Measurements from ENCODE around the gene ZEB2.

ZEB2 gene

GRCh38 chr2:144515696-144516410 lies 4.1 kb downstream of the ZEB2 start:
- TF ChIP-seq, protein P1, sequence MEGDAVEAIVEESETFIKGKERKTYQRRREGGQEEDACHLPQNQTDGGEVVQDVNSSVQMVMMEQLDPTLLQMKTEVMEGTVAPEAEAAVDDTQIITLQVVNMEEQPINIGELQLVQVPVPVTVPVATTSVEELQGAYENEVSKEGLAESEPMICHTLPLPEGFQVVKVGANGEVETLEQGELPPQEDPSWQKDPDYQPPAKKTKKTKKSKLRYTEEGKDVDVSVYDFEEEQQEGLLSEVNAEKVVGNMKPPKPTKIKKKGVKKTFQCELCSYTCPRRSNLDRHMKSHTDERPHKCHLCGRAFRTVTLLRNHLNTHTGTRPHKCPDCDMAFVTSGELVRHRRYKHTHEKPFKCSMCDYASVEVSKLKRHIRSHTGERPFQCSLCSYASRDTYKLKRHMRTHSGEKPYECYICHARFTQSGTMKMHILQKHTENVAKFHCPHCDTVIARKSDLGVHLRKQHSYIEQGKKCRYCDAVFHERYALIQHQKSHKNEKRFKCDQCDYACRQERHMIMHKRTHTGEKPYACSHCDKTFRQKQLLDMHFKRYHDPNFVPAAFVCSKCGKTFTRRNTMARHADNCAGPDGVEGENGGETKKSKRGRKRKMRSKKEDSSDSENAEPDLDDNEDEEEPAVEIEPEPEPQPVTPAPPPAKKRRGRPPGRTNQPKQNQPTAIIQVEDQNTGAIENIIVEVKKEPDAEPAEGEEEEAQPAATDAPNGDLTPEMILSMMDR (IDR thresholded peaks at IDR 0.05; ENCODE audit: low read depth, low read length): no peak
- DNase-seq (ENCODE audit: low read depth in 2 of 2): peak; percentile 73 to 77
- H3K4me3 ChIP-seq (replicated peaks in 1 of 2; ENCODE audit: low read depth in 2 of 2, low read length in 2 of 2): peak overlapping the region; percentile 84

DNA sequence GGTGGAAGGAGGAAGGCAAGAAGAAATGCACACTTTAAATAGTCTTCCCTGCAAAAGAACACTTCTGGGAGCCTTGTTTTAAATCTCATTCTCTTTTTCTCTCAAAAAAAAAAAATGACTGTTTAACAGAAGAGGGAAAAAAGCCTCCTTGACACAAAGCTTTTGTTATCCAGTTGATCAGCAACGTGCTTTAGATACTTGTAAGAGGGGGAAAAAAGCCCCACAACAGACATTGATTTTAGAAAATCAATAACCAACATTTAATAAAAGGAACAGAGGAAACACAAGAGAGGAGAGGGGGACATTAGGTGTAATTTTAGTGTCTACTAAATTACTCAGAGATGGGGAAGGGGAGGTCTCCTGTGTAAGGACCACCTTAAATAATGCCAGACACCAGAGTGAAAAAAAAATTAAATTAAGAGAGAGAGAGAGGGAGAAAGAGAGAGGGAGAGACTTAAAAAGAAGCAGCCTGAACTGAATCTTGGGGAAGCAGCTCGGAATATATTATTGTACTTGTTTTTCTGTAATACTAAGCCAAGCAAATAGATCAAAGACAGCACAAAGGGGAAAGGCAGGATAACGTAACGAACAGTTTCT lies 4.7 kb downstream of the ZEB2 start:
- TF ChIP-seq, protein P1 (IDR thresholded peaks at IDR 0.05; ENCODE audit: low read depth, low read length): no peak
- peak in 1 of 2 donors; percentile 31 for DNase-seq (ENCODE audit: low read depth in 2 of 2)
- H3K4me3 ChIP-seq (replicated peaks in 1 of 2; ENCODE audit: low read depth in 2 of 2, low read length in 2 of 2): peak overlapping the region; percentile 84

GRCh38 chr2:144514616-144515091 lies 5.3 kb downstream of the ZEB2 start:
- H3K4me3 ChIP-seq (replicated peaks in 1 of 2; ENCODE audit: low read depth in 2 of 2, low read length in 2 of 2): peak overlapping the region; percentile 84
- peak in 1 of 2 donors; percentile 45 for DNase-seq (ENCODE audit: low read depth in 2 of 2)
- TF ChIP-seq, protein P1 (IDR thresholded peaks at IDR 0.05; ENCODE audit: low read depth, low read length): no peak

GRCh38 chr2:144513388-144514101 lies 6.4 kb downstream of the ZEB2 start:
- TF ChIP-seq, protein P1 (IDR thresholded peaks at IDR 0.05; ENCODE audit: low read depth, low read length): no peak
- H3K4me3 ChIP-seq (replicated peaks in 1 of 2; ENCODE audit: low read depth in 2 of 2, low read length in 2 of 2): peak overlapping the region; percentile 35 to 42
- peak; percentile 77 to 92 for DNase-seq (ENCODE audit: low read depth in 2 of 2)

- TF ChIP-seq, protein P1 (IDR thresholded peaks at IDR 0.05; ENCODE audit: low read depth, low read length): no peak
- peak overlapping the region in 1 of 2 donors; percentile 42 for H3K4me3 ChIP-seq (replicated peaks in 1 of 2; ENCODE audit: low read depth in 2 of 2, low read length in 2 of 2)
- peak in 1 of 2 donors; percentile 54 for DNase-seq (ENCODE audit: low read depth in 2 of 2)
Observed at GRCh38 chr2:144512891-144513351, 7.0 kb downstream of the ZEB2 start.

DNA sequence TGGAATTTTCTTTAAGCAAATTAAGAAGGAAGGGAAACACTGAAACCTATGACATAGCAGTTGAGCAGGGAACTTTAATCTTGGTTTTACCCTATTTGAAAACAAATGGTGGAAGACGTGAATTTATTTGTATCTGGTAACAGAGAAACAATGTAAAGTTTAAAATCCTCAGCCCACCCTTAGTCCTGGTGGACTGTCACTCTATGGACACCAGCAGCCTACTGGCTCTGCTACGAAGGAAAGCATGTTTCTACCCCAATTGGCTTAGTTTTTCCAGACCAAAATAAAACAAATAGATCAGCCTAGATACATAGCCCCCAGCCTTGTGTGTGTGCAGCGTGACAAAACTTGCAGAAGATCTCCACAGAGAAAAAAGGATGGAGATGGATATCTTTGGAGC lies 7.4 kb downstream of the ZEB2 start:
- H3K4me3 ChIP-seq (replicated peaks in 1 of 2; ENCODE audit: low read depth in 2 of 2, low read length in 2 of 2): peak overlapping the region in 1 of 2 donors; percentile 42
- DNase-seq (ENCODE audit: low read depth in 2 of 2): no peak
- TF ChIP-seq, protein P1 (IDR thresholded peaks at IDR 0.05; ENCODE audit: low read depth, low read length): no peak
